HepG2 (cell line): ENCODE results near the gene MAP2K2. TPM values are rescaled to one million over a fixed set of nuclear protein-coding genes. Genes with fewer than 3 reads are reported as not detected.

Source experiments
- ATF7-NPFF ChIP-seq: sonication (generic); formaldehyde crosslinking; IDR thresholded peaks from 2 replicates; pipeline ENCODE4 v1.8.1; 2023; ENCODE audit warnings: mild to moderate bottlenecking, low read depth, missing genetic modification reagents, moderate library complexity
- CBX5 ChIP-seq: sonication (generic); formaldehyde crosslinking; IDR thresholded peaks from 2 replicates; pipeline ENCODE4 v1.4.0; 2020; ENCODE audit warnings: missing genetic modification reagents, borderline replicate concordance
- HES4 ChIP-seq: sonication (generic); formaldehyde crosslinking; IDR thresholded peaks from 2 replicates; pipeline ENCODE4 v1.9.0; 2021; ENCODE audit warnings: mild to moderate bottlenecking, missing genetic modification reagents, borderline replicate concordance
- ISX ChIP-seq: sonication (generic); formaldehyde crosslinking; conservative IDR thresholded peaks from 2 replicates; pipeline ENCODE4 v1.5.0; 2020; ENCODE audit warnings: missing genetic modification reagents
- KMT2B ChIP-seq: IDR thresholded peaks from 2 replicates; pipeline ENCODE4 v1.6.1; 2016; ENCODE audit warnings: missing genetic modification reagents, missing compliant biosample characterization
- MIER3 ChIP-seq: IDR thresholded peaks from 2 replicates; pipeline ENCODE4 v1.6.1; 2016; ENCODE audit warnings: missing compliant biosample characterization, borderline replicate concordance
- MXI1 ChIP-seq: IDR thresholded peaks from 3 replicates; pipeline ENCODE4 v1.6.1; 2012; ENCODE audit warnings: low read depth, low read length, inconsistent platforms, borderline replicate concordance
- MYC ChIP-seq: sonication (generic); formaldehyde crosslinking; IDR thresholded peaks from 2 replicates; pipeline ENCODE4 v1.9.0; 2021; ENCODE audit warnings: missing genetic modification reagents, borderline replicate concordance
- MYPOP ChIP-seq: sonication (generic); formaldehyde crosslinking; IDR thresholded peaks from 2 replicates; pipeline ENCODE4 v1.8.1; 2023; ENCODE audit warnings: mild to moderate bottlenecking, moderate library complexity, missing genetic modification reagents
- RCOR2 ChIP-seq: IDR thresholded peaks from 2 replicates; pipeline ENCODE4 v1.6.1; 2016; ENCODE audit warnings: missing biosample characterization, missing genetic modification reagents
- SMAD3 ChIP-seq: sonication (generic); formaldehyde crosslinking; IDR thresholded peaks from 2 replicates; pipeline ENCODE4 v1.4.0; 2020; ENCODE audit warnings: missing genetic modification reagents
- STAG1 ChIP-seq: sonication (generic); formaldehyde crosslinking; IDR thresholded peaks from 2 replicates; pipeline ENCODE4 v1.4.0; 2020; ENCODE audit warnings: missing genetic modification reagents
- TFE3 ChIP-seq: IDR thresholded peaks from 2 replicates; pipeline ENCODE4 v1.6.1; 2016
- TGIF2 ChIP-seq: IDR thresholded peaks from 2 replicates; pipeline ENCODE4 v1.6.1; 2016; ENCODE audit warnings: control low read depth, missing compliant biosample characterization
- WIZ ChIP-seq: sonication (generic); formaldehyde crosslinking; IDR thresholded peaks from 2 replicates; pipeline ENCODE4 v1.5.1; 2020; ENCODE audit warnings: mild to moderate bottlenecking, missing genetic modification reagents
- YEATS2 ChIP-seq: sonication (generic); formaldehyde crosslinking; IDR thresholded peaks from 2 replicates; pipeline ENCODE4 v1.4.0; 2020; ENCODE audit warnings: missing genetic modification reagents, borderline replicate concordance
- ZBTB20 ChIP-seq: sonication (generic); formaldehyde crosslinking; IDR thresholded peaks from 2 replicates; pipeline ENCODE4 v1.8.1; 2023; ENCODE audit warnings: missing genetic modification reagents, low read depth, mild to moderate bottlenecking, borderline replicate concordance
- ZBTB38 ChIP-seq: sonication (generic); formaldehyde crosslinking; IDR thresholded peaks from 2 replicates; pipeline ENCODE4 v1.5.1; 2020; ENCODE audit warnings: mild to moderate bottlenecking, missing genetic modification reagents
- ZBTB43 ChIP-seq: sonication (generic); formaldehyde crosslinking; conservative IDR thresholded peaks from 2 replicates; pipeline ENCODE4 v1.4.0; 2020; ENCODE audit warnings: missing genetic modification reagents
- ZMYM3 ChIP-seq: sonication (generic); formaldehyde crosslinking; IDR thresholded peaks from 2 replicates; pipeline ENCODE4 v1.5.1; 2020; ENCODE audit warnings: mild to moderate bottlenecking, missing genetic modification reagents
- ZNF138 ChIP-seq: sonication (generic); formaldehyde crosslinking; IDR thresholded peaks from 2 replicates; pipeline ENCODE4 v1.5.0; 2020; ENCODE audit warnings: mild to moderate bottlenecking, low read depth, missing genetic modification reagents
- ZNF17 ChIP-seq: sonication (generic); formaldehyde crosslinking; IDR thresholded peaks from 2 replicates; pipeline ENCODE4 v1.5.0; 2020; ENCODE audit warnings: mild to moderate bottlenecking, missing genetic modification reagents
- ZNF333 ChIP-seq: sonication (generic); formaldehyde crosslinking; IDR thresholded peaks from 2 replicates; pipeline ENCODE4 v1.4.0; 2020; ENCODE audit warnings: mild to moderate bottlenecking, missing genetic modification reagents, borderline replicate concordance
- ZNF589 ChIP-seq: sonication (generic); formaldehyde crosslinking; conservative IDR thresholded peaks from 2 replicates; pipeline ENCODE4 v1.8.0; 2022; ENCODE audit warnings: mild to moderate bottlenecking, moderate library complexity, missing genetic modification reagents
- ZNF605 ChIP-seq: sonication (generic); formaldehyde crosslinking; IDR thresholded peaks from 2 replicates; pipeline ENCODE4 v1.8.0; 2022; ENCODE audit warnings: mild to moderate bottlenecking, missing genetic modification reagents
- ZNF670 ChIP-seq: sonication (generic); formaldehyde crosslinking; IDR thresholded peaks from 2 replicates; pipeline ENCODE4 v1.8.0; 2022; ENCODE audit warnings: mild to moderate bottlenecking, missing genetic modification reagents, borderline replicate concordance
- ZNF678 ChIP-seq: sonication (generic); formaldehyde crosslinking; IDR thresholded peaks from 2 replicates; pipeline ENCODE4 v1.4.0; 2020; ENCODE audit warnings: mild to moderate bottlenecking, missing genetic modification reagents
- ZNF782 ChIP-seq: sonication (generic); formaldehyde crosslinking; IDR thresholded peaks from 2 replicates; pipeline ENCODE4 v1.4.0; 2020; ENCODE audit warnings: missing genetic modification reagents, mild to moderate bottlenecking, borderline replicate concordance
- ZSCAN12 ChIP-seq: sonication (generic); formaldehyde crosslinking; IDR thresholded peaks from 2 replicates; pipeline ENCODE4 v1.9.0; 2021; ENCODE audit warnings: mild to moderate bottlenecking, missing genetic modification reagents
- polyA plus RNA-seq, 8 experiments: library from polyadenylated mRNA; depleted of rRNA in 3 of 8; stranded (reverse) in 7 of 8; unstranded in 1 of 8; fragments of >200 nt; fragmentation: Illumina TruSeq in 4 of 8; extraction: Trizol in 4 of 8; gene quantifications; 2 replicates each; pipeline versions ENCODE4 v1.2.1 to v1.2.3, GENCODE V29; 2011 to 2016; ENCODE audit warnings: low read depth in 4 of 8, missing spikeins in 1 of 8, mixed read lengths in 1 of 8; ENCODE audit not compliant: insufficient read depth in 1 of 8
- total RNA-seq, 5 experiments: library from RNA; depleted of rRNA; stranded (reverse); fragments of >200 nt; fragmentation: Illumina TruSeq; extraction: Trizol; gene quantifications; 2 replicates each; pipeline ENCODE4 v1.2.3, GENCODE V29; 2016; ENCODE audit warnings: low read depth in 1 of 5

MAP2K2 gene
- total and polyA plus RNA-seq, 2 of the 13 experiments (the other 11 are each of a cell fraction or from before 2014, with no cell fraction given): 70.3 to 80.9 TPM

GRCh38 chr19:4172861-4173473 is 49.0 kb upstream of the MAP2K2 start (continued):
- TF ChIP-seq SMAD3 (peak; percentile 47; the same call in 1 of the 2 replicates), ZSCAN12 (CRISPR knock-in tag) (no peak), ZNF138 (CRISPR knock-in tag) (0 out of 2 replicates have a peak, but pooled peaks have one; percentile 46), HES4 (CRISPR knock-in tag) (peak; percentile 89), TGIF2 (CRISPR knock-in tag) (no peak), ZBTB43 (CRISPR knock-in tag) (0 out of 2 replicates have a peak, but pooled peaks have one; percentile 46), ZNF605 (CRISPR knock-in tag) (0 out of 2 replicates have a peak, but pooled peaks have one; percentile 43), TFE3 (peak; percentile 82), CBX5 (peak; percentile 49; the same call in 1 of the 2 replicates), MYPOP (CRISPR knock-in tag) (peak; percentile 73; the same call in 1 of the 2 replicates), RCOR2 (CRISPR knock-in tag) (no peak), WIZ (CRISPR knock-in tag) (peak; percentile 78; the same call in 1 of the 2 replicates), ISX (CRISPR knock-in tag) (no peak), ZNF678 (no peak), MYC (CRISPR knock-in tag) (peak; percentile 50; the same call in 1 of the 2 replicates), MIER3 (CRISPR knock-in tag) (peak; percentile 52; the same call in 1 of the 2 replicates), YEATS2 (CRISPR knock-in tag) (peak; percentile 72; the same call in 1 of the 2 replicates), ZNF17 (CRISPR knock-in tag) (no peak), ATF7-NPFF (peak; percentile 79), ZBTB20 (CRISPR knock-in tag) (0 out of 2 replicates have a peak, but pooled peaks have one; percentile 57), ZNF333 (no peak), ZMYM3 (CRISPR knock-in tag) (no peak), ZNF670 (CRISPR knock-in tag) (no peak), KMT2B (no peak), ZBTB38 (CRISPR knock-in tag) (no peak), ZNF589 (CRISPR knock-in tag) (0 out of 2 replicates have a peak, but pooled peaks have one; percentile 71), ZNF782 (CRISPR knock-in tag) (no peak), STAG1 (CRISPR knock-in tag) (no peak), MXI1 (peak; percentile 69; the same call in 1 of the 3 replicates)
